Ovary (tissue), 10 donors: Measurements from ENCODE around the gene GALK1. TPM values are rescaled to one million over a fixed set of nuclear protein-coding genes. Genes with fewer than 3 reads are reported as not detected.

Source experiments
- DNase-seq, 5 donors: peaks; one replicate each; pipeline ENCODE4 v3.0.0-alpha.2; 2019 to 2020
- H3K27ac ChIP-seq, 2 donors: fragments of 200-600 bp; one replicate each; pipeline versions ENCODE4 v1.5.1 to v1.8.0; 2019 to 2022
- H3K27me3 ChIP-seq: fragments of 200-600 bp; one replicate; pipeline ENCODE4 v1.8.0; 2022
- H3K36me3 ChIP-seq: fragments of 200-600 bp; sonication (generic); one replicate; pipeline ENCODE4 v1.5.1; 2019
- H3K4me1 ChIP-seq: one replicate; pipeline ENCODE4 v1.8.1; 2013; ENCODE audit warnings: mild to moderate bottlenecking, moderate library complexity; ENCODE audit not compliant: insufficient read depth
- H3K4me3 ChIP-seq: fragments of 200-600 bp; sonication (generic); one replicate; pipeline ENCODE4 v1.5.1; 2017
- H3K9me3 ChIP-seq, 2 donors: fragments of 200-600 bp in 1 of 2; sonication (generic) in 1 of 2; one replicate each; pipeline versions ENCODE4 v1.5.1 to v1.8.1; 2013 to 2019; ENCODE audit warnings: mild to moderate bottlenecking in 1 of 2, moderate library complexity in 1 of 2
- CTCF ChIP-seq, 3 donors: fragments of 450-650 bp in 2 of 3; fragments of 200-600 bp in 1 of 3; IDR thresholded peaks; one replicate each; pipeline versions ENCODE4 v1.5.1 to v1.8.0; 2016 to 2022; ENCODE audit warnings: antibody characterized with exemption in 3 of 3, mild to moderate bottlenecking in 1 of 3
- EP300 ChIP-seq: sonication (generic); formaldehyde crosslinking; IDR thresholded peaks from one replicate; pipeline ENCODE4 v1.6.1; 2017; ENCODE audit warnings: antibody characterized with exemption
- POLR2A ChIP-seq: fragments of 450-650 bp; IDR thresholded peaks from one replicate; pipeline ENCODE4 v1.6.1; 2017; ENCODE audit warnings: antibody characterized with exemption, mild to moderate bottlenecking, moderate library complexity
- WGBS, 3 donors: extraction: QIAGEN DNeasy Blood & Tissue Kit in 1 of 3; methylation state at CpG; one replicate each; pipeline versions ENCODE4 v1.1.5 to v1.1.7; 2013 to 2017; 5-methylcytosine and 5-hydroxymethylcytosine counted together
- intact Hi-C, 4 donors: fragments of 100-400 bp; cut with DNase I; formaldehyde crosslinking; loops; one replicate each; pipeline versions ENCODE4 v1.11.0 to v1.15.1; 2022 to 2023
- long read RNA-seq, 3 donors: library from polyadenylated mRNA in 2 of 3; unstranded in 2 of 3; transcript quantifications; one replicate each; pipeline ENCODE4 v2.0.0 and lab custom pipeline, GENCODE V29; 2021 to 2026
- polyA plus RNA-seq, 2 donors: library from polyadenylated mRNA; stranded (reverse); fragments of 200-250 nt in 1 of 2; fragments of 350-450 nt in 1 of 2; fragmentation: Illumina TruSeq in 1 of 2; extraction: RNeasy Lipid Tissue Mini Kit (QIAGEN cat#74804) in 1 of 2; gene quantifications; one replicate each; pipeline ENCODE4 v1.2.3, GENCODE V29; 2013 to 2014
- total RNA-seq, 7 donors: library from RNA; depleted of rRNA in 2 of 7; stranded (reverse); fragments of >200 nt in 2 of 7; fragmentation: NEBNext Ultra II Directional in 3 of 7; extraction: Animal tissue kit (Norgen Biotek cat#: 25700) in 3 of 7; gene quantifications; one replicate each; pipeline versions ENCODE4 v1.1.0 to v1.2.4, GENCODE V29; 2016 to 2023
- donor health status: DM: no; HTN: no; CAD: no; lungs with moderate emphysema.
- donor health status: DM: no; HTN: no; CAD: no.
- donor health status: Bipolar disorder and iron deficiency.
- donor health status: DM: yes; HTN: yes; CAD: no.
- donor health status: DM: no; HTN: no; CAD: no.
- donor health status: DM: yes; HTN: yes; CAD: no.

The GALK1 gene
- 10 to 100 TPM; 17.5 to 35.1 (median 27.6) TPM for total RNA-seq
- polyA plus RNA-seq: 10 to 100 TPM in 1 of 2 donors, under 1 TPM in 1; 0.33 to 22.6 TPM
- long read RNA-seq, donor 1, transcript GALK1-205 (8 exons, 1,866 nt): major isoform, 128 of 181 reads
- long read RNA-seq, donor 1, partial matches to known transcripts: 5 of 181 reads
- long read RNA-seq, donor 1, other reads (novel, unspliced or antisense): 47 of 181 reads
- long read RNA-seq, donor 2, transcript GALK1-205 (8 exons, 1,866 nt): major isoform, 18 of 19 reads
- long read RNA-seq, donor 2, partial matches to known transcripts: 0 of 19 reads
- long read RNA-seq, donor 2, other reads (novel, unspliced or antisense): 0 of 19 reads
- long read RNA-seq, donor 3, transcript GALK1-205 (8 exons, 1,866 nt): major isoform, 34 of 53 reads
- long read RNA-seq, donor 3, partial matches to known transcripts: 6 of 53 reads
- long read RNA-seq, donor 3, other reads (novel, unspliced or antisense): 8 of 53 reads

- Histone ChIP-seq H3K27me3 (no peaks in the 10 kb centered on the region), H3K4me3 (peak within 1 kb of the TSS; percentile 61), H3K36me3 (no peaks in the 10 kb centered on the region), H3K9me3 (no peaks in the 10 kb centered on the region), H3K27ac (peak within 1 kb of the TSS; percentile 1 to 78), H3K4me1 (peaks cover 11% of the 10 kb centered on the region)
- TF ChIP-seq EP300 (no peak), POLR2A (peak; percentile 52), CTCF (IDR thresholded peaks at IDR 0.05) (peak in 2 of 3 donors; percentile 9 to 45)
- peak; percentile 75 to 86 (median 79) for DNase-seq
- WGBS, 3 donors: 0 to 1% (median 0%) methylated on average over 28 to 71 of the region's 71 CpGs
- intact Hi-C loops: no loop called here
Measured at GRCh38 chr17:75764711-75765421, at the start of gene GALK1. Gene GALK1 (minus strand): TSS chr17:75765192. CDS start chr17:75765136, 56 bp downstream.

DNA sequence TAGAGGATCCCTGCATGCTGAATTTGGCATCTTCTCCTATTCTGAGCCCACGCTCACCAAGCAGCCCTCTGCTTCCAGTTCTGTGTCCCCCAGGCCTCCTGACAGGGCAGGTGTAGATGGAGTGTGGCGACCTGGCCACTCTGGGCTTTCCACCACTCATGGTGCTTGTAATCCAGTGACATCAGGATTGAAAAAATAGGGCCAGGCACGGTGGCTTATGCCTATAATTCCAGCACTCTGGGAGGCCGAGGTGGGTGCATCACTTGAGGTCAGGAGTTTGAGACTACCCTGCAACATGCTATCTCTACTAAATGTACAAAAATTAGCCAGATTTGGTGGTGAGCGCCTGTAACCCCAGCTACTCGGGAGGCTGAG lies 49.0 kb upstream of the GALK1 start:
- H3K9me3 ChIP-seq: no peaks in the 10 kb centered on the region
- H3K36me3 ChIP-seq: no peaks in the 10 kb centered on the region
- no peak for DNase-seq
- no peaks in the 10 kb centered on the region for H3K27me3 ChIP-seq
- intact Hi-C loops: no loop called here
- no peaks in the 10 kb centered on the region for H3K4me1 ChIP-seq
- TF ChIP-seq EP300 (no peak), CTCF (IDR thresholded peaks at IDR 0.05) (no peak), POLR2A (no peak)
- no peak overlapping the region for H3K4me3 ChIP-seq
- no peak overlapping the region for H3K27ac ChIP-seq
- WGBS, 3 donors: 90 to 95% (median 91%) methylated on average over 6 of the region's 6 CpGs

GRCh38 chr17:75813081-75814020 lies 48.4 kb upstream of the GALK1 start:
- DNase-seq: peak in 1 of 5 donors; percentile 18
- no peak for TF ChIP-seq CTCF (IDR thresholded peaks at IDR 0.05)
- TF ChIP-seq EP300: no peak
- TF ChIP-seq POLR2A: no peak
- Histone ChIP-seq H3K4me3 (no peak overlapping the region), H3K9me3 (no peaks in the 10 kb centered on the region), H3K27me3 (no peaks in the 10 kb centered on the region), H3K27ac (no peak overlapping the region), H3K36me3 (no peaks in the 10 kb centered on the region), H3K4me1 (no peaks in the 10 kb centered on the region)
- WGBS, 3 donors: 74 to 81% (median 78%) methylated on average over 24 of the region's 24 CpGs
- intact Hi-C loops: no loop called here
